Fibroblast of the aortic adventitia (primary cell): ENCODE data around the gene C10orf105. TPM values are rescaled to one million over a fixed set of nuclear protein-coding genes. Genes with fewer than 3 reads are reported as not detected.

ENCODE experiments used
- DNase-seq: peaks from one replicate; pipeline ENCODE4 v3.0.0-alpha.2; 2010; ENCODE audit warnings: low read depth
- H3K4me3 ChIP-seq: 2 replicates; pipeline ENCODE4 v1.5.1; 2011; ENCODE audit warnings: low read depth, mild to moderate bottlenecking, control low read depth, low read length, moderate library complexity
- total RNA-seq: library from RNA; depleted of rRNA; stranded (reverse); fragments of >200 nt; gene quantifications from 2 replicates; pipeline ENCODE4 v1.2.3, GENCODE V29; 2012; ENCODE audit warnings: low replicate concordance
- TF ChIP-seq, protein P1 (sequence below): IDR thresholded peaks from 2 replicates; pipeline ENCODE4 v1.5.1; 2011; ENCODE audit warnings: mild to moderate bottlenecking, low read length, control low read depth, inconsistent platforms; ENCODE audit not compliant: insufficient read depth

C10orf105 gene
- total RNA-seq, 1 donor = under 0.01 TPM

DNA sequence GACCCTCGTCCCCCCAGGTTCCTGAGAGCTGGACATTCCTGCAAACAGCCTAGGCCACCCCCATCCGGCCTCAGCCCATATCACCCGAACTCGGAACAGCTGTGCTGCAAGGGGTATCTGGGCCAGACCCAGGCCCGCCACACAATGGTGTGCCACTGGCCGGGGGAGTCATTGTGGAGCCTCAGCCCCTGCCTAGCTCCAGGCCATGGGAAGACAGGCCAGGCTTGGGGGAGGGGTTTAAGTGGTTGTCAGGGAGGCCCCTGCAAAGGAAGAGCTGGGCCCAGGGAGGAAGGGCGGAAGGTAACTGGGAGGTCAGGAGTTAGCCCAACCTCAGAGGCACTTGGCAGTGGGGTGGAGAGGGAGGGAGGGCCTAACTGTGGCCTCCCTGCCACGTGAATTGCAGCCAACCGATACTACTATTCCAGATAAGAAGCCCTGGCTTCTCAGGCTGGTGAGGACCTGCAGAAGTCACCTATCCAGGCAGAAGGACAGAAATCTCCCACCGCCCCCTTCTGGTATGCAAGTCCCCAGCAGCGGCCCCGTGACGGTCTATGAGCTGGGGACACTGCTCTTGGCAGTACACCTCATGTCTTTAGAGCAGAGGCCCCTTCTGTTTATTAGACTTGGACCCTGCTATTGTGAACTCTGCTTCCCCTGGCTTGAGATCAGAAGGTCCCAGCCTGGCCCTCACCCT lies 26.9 kb upstream of the C10orf105 start:
- TF ChIP-seq, protein P1, sequence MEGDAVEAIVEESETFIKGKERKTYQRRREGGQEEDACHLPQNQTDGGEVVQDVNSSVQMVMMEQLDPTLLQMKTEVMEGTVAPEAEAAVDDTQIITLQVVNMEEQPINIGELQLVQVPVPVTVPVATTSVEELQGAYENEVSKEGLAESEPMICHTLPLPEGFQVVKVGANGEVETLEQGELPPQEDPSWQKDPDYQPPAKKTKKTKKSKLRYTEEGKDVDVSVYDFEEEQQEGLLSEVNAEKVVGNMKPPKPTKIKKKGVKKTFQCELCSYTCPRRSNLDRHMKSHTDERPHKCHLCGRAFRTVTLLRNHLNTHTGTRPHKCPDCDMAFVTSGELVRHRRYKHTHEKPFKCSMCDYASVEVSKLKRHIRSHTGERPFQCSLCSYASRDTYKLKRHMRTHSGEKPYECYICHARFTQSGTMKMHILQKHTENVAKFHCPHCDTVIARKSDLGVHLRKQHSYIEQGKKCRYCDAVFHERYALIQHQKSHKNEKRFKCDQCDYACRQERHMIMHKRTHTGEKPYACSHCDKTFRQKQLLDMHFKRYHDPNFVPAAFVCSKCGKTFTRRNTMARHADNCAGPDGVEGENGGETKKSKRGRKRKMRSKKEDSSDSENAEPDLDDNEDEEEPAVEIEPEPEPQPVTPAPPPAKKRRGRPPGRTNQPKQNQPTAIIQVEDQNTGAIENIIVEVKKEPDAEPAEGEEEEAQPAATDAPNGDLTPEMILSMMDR = no peak
- H3K4me3 ChIP-seq = no peak overlapping the region
- peak; percentile 19 for DNase-seq

DNA sequence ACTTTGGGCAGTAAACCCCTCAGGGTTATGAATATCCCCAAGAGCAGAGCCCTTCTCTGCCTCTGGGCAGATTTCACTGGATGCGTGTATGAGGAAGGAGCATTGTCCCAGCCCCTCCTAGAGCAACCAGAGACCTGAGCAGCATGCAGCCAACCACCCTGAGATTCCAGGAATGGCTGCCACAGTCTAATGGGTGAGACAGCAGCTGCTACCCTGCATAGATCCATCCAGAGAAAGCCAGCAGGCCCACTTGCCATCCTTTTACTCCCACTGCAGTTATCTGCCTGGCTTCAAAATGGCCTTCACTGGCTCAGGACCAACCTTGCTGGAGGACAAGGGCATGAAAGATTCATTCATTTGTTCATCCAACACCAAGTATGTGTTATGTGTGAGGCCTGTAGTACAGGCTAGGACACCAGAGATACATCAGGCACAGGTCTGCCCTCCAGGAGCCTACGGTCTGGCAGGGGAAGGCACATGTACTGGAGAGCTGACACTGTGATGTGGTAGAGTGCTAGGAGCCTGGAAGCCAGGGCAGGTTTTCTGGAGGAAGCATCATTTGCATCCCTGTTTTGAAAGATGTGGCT lies 26.2 kb upstream of the C10orf105 start:
- TF ChIP-seq, protein P1 = no peak
- H3K4me3 ChIP-seq = no peak overlapping the region
- DNase-seq = no peak

DNA sequence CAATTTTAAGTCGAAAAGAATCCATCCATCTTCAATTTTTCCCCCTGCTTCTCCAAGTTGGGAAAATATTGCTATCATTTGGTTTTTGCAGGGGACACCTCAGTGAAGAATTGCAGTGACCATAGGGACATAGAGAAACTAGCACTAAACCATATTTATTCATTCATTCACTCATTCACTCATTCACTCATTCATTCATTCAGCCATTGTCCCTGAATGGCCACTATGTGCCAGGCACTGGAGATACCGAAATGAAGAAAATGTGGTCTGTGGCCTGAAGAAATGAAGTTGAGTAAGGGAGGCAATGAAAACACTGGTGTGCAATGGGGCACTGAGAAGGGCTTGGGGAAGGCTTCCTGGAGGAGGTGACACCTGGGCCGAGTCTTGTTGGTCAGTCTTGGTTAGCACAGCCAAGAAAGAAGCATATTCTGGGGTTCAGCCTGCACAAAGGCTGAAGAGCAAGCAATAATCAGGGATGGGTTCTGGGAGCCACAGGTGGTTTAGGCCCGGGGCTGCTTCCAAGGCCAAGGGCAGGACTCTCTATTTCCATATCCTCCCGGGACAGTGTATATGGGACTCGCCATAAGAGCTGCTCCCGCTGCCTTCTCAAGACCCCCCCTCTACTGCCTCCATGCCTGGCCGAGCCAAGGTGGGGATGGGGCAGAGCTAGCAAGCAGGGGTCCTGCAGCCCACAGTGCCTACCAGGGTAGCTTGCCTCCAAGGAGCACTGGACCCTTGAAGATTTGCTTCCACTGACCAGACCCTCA lies 25.5 kb upstream of the C10orf105 start:
- no peak for DNase-seq
- H3K4me3 ChIP-seq = no peak overlapping the region
- TF ChIP-seq, protein P1 = no peak

DNA sequence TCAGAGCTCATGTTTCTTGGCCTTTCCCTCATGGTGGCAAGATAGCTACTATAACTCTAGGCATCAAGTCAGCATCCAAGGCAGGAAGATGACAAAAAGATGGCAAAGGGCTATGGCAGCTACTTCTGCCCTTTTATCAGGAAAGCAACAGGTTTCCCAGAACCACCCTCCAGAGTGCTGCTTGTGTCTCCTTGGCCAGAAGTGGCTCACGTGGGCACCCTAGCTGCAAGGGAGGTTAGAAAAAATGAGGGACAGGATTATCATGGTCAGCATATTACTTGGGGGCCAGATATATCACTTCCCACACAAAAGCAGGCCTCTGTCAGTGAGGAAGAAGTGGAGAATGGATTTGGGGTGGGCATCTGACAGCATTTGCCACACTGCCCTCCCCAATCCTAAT lies 24.3 kb upstream of the C10orf105 start:
- no peak for DNase-seq
- H3K4me3 ChIP-seq = no peak overlapping the region
- TF ChIP-seq, protein P1 = no peak

- TF ChIP-seq, protein P1 = no peak
- H3K4me3 ChIP-seq = no peak overlapping the region
- DNase-seq = no peak
Observed at GRCh38 chr10:71743089-71743838, 23.7 kb upstream of the C10orf105 start.

DNA sequence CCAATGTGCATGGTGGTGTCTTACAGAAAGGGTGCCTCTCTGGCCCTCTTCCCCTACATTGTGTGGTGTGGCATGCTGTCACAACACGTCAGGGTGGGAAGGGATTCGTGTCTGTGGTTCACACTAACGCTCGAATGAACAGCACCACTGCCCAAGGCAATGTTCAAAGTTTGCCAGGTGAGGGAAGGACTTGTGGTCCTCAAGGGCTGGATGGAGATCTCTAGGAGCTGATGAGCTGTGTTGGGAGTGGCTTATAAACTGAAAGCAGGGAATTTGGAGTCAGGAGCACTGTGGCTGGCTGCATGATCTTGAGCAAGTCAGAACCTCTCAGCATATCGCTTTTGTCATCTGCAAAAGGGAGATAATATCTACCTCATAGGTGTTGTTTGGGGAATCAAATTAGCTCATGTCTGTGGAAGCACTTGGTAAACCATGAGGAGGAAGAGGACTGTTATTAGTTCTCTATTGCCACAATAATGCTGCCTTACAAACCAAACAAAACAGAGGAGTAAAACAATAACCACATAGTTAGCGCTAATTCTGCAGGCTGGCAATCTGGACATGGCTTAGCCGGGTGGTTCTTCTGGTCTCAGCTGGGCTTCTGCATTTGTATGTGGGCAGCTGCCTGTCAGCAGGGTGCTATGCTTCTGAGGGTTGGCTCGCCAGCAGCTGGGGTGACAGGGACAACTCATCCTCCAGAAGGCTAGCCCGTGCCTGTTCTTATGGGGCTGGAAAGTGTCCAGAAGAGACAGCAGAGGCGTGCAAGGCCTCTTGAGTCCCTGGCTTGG lies 22.9 kb upstream of the C10orf105 start:
- no peak for DNase-seq
- no peak overlapping the region for H3K4me3 ChIP-seq
- TF ChIP-seq, protein P1 = no peak
